Hepatocyte (in vitro differentiated cells): Measurements from ENCODE around the gene RABL3.

Source experiments
- EZH2 ChIP-seq: fragments of 200-600 bp; sonication (generic); IDR thresholded peaks from 2 replicates; pipeline ENCODE4 v1.6.1; 2016; ENCODE audit warnings: antibody characterized with exemption, mild to moderate bottlenecking, borderline replicate concordance
- EZH2phosphoT487 ChIP-seq: fragments of 200-600 bp; sonication (generic); IDR thresholded peaks from one replicate; pipeline ENCODE4 v1.6.1; 2018; ENCODE audit warnings: antibody characterized with exemption, mild to moderate bottlenecking, low read depth, moderate library complexity; ENCODE audit not compliant: unreplicated experiment, severe bottlenecking
- TF ChIP-seq, protein P1 (sequence below): fragments of 200-600 bp; sonication (generic); IDR thresholded peaks from 2 replicates; pipeline ENCODE4 v1.5.1; 2016; ENCODE audit warnings: antibody characterized with exemption, mild to moderate bottlenecking; ENCODE audit not compliant: poor library complexity

DNA sequence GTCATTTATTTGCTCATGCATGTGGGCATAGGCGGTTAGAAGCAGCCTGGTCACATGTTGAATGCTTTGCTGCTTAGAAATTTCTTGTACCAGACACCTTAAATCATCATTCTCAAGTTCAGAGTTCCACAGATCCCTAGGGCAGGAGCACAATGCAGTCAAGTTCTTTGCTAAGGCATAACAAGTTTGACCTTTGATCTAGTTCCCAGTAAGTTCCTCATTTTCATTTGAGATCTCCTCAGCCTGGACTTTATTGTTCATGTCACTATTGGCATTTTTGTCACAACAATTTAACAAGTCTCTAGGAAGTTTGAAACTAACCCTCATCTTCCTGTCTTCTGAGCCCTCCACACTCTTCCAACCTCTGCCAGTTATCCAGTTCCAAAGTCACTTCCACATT lies 83.0 kb downstream of the RABL3 start:
- TF ChIP-seq, protein P1, sequence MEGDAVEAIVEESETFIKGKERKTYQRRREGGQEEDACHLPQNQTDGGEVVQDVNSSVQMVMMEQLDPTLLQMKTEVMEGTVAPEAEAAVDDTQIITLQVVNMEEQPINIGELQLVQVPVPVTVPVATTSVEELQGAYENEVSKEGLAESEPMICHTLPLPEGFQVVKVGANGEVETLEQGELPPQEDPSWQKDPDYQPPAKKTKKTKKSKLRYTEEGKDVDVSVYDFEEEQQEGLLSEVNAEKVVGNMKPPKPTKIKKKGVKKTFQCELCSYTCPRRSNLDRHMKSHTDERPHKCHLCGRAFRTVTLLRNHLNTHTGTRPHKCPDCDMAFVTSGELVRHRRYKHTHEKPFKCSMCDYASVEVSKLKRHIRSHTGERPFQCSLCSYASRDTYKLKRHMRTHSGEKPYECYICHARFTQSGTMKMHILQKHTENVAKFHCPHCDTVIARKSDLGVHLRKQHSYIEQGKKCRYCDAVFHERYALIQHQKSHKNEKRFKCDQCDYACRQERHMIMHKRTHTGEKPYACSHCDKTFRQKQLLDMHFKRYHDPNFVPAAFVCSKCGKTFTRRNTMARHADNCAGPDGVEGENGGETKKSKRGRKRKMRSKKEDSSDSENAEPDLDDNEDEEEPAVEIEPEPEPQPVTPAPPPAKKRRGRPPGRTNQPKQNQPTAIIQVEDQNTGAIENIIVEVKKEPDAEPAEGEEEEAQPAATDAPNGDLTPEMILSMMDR = no peak
- TF ChIP-seq EZH2phosphoT487 (no peak), EZH2 (no peak)
